Keratinocyte (primary cell): ENCODE data around the gene PRSS35. TPM values are rescaled to one million over a fixed set of nuclear protein-coding genes. Genes with fewer than 3 reads are reported as not detected.

ENCODE experiments used
- DNase-seq: peaks from one replicate; pipeline ENCODE4 v3.0.0-alpha.2; 2011; ENCODE audit warnings: low read depth, missing footprints, low spot score
- FAIRE-seq: peaks from 2 replicates; lab custom pipeline; 2011; peaks lifted over from hg19 to GRCh38; lab: Jason Lieb, UNC
- H2AFZ ChIP-seq: 2 replicates; pipeline ENCODE4 v1.6.0; 2012; ENCODE audit warnings: low read length, control low read depth, inconsistent platforms; ENCODE audit not compliant: control insufficient read depth
- H3K27ac ChIP-seq: 2 replicates; pipeline ENCODE4 v1.5.1; 2011; ENCODE audit warnings: low read length; ENCODE audit not compliant: control insufficient read depth, insufficient read depth
- H3K27me3 ChIP-seq: 3 replicates; pipeline ENCODE4 v1.6.0; 2011; ENCODE audit warnings: low read length; ENCODE audit not compliant: control insufficient read depth, insufficient read depth; ENCODE audit errors: extremely low read depth
- H3K36me3 ChIP-seq, 2 experiments: 2 replicates in 1 of 2; 3 replicates in 1 of 2; pipeline ENCODE4 v1.5.1; 2011; ENCODE audit warnings: low read length in 2 of 2, mild to moderate bottlenecking in 1 of 2; ENCODE audit not compliant: control insufficient read depth in 2 of 2, insufficient read depth in 2 of 2; ENCODE audit errors: extremely low read depth in 1 of 2
- H3K4me1 ChIP-seq: 3 replicates; pipeline ENCODE4 v1.5.1; 2011; ENCODE audit warnings: low read length; ENCODE audit not compliant: control insufficient read depth, insufficient read depth; ENCODE audit errors: extremely low read depth
- H3K4me2 ChIP-seq: 3 replicates; pipeline ENCODE4 v1.6.0; 2011; ENCODE audit warnings: low read depth, low read length; ENCODE audit not compliant: control insufficient read depth, insufficient read depth; ENCODE audit errors: extremely low read depth
- H3K4me3 ChIP-seq, 3 experiments: fragments of 200-600 bp in 1 of 3; sonication (generic) in 1 of 3; 2 replicates in 2 of 3; 3 replicates in 1 of 3; pipeline ENCODE4 v1.5.1; 2011 to 2016; ENCODE audit warnings: low read length in 3 of 3, mild to moderate bottlenecking in 3 of 3, control low read depth in 2 of 3, inconsistent platforms in 1 of 3, low read depth in 1 of 3, mixed read lengths in 1 of 3, mixed run types in 1 of 3, moderate library complexity in 1 of 3; ENCODE audit not compliant: control insufficient read depth in 2 of 3, insufficient read depth in 2 of 3; ENCODE audit errors: extremely low read depth in 1 of 3
- H3K79me2 ChIP-seq: 2 replicates; pipeline ENCODE4 v1.6.0; 2012; ENCODE audit warnings: low read length; ENCODE audit not compliant: control insufficient read depth, insufficient read depth
- H3K9ac ChIP-seq: 3 replicates; pipeline ENCODE4 v1.6.0; 2011; ENCODE audit warnings: low read length; ENCODE audit not compliant: control insufficient read depth, insufficient read depth; ENCODE audit errors: extremely low read depth
- H3K9me1 ChIP-seq: 3 replicates; pipeline ENCODE4 v1.6.0; 2011; ENCODE audit warnings: low read length; ENCODE audit not compliant: control insufficient read depth, insufficient read depth; ENCODE audit errors: extremely low read depth
- H3K9me3 ChIP-seq: 2 replicates; pipeline ENCODE4 v1.5.1; 2012; ENCODE audit warnings: low read depth, low read length; ENCODE audit not compliant: control insufficient read depth
- H4K20me1 ChIP-seq: 3 replicates; pipeline ENCODE4 v1.6.0; 2011; ENCODE audit warnings: low read length; ENCODE audit not compliant: control insufficient read depth, insufficient read depth; ENCODE audit errors: extremely low read depth
- CTCF ChIP-seq, 3 experiments: IDR thresholded peaks in 1 of 3; conservative IDR thresholded peaks in 1 of 3; optimal IDR thresholded peaks in 1 of 3; 2 replicates in 2 of 3; 3 replicates in 1 of 3; pipeline versions ENCODE3 to v1.5.1; 2011; ENCODE audit warnings: low read length in 3 of 3, mild to moderate bottlenecking in 3 of 3, moderate library complexity in 2 of 3, control low read depth in 1 of 3, inconsistent platforms in 1 of 3; ENCODE audit not compliant: insufficient read depth in 2 of 3; ENCODE audit errors: extremely low read depth in 1 of 3
- EZH2 ChIP-seq: IDR thresholded peaks from one replicate; pipeline ENCODE4 v1.6.1; 2012; ENCODE audit warnings: inconsistent platforms, mild to moderate bottlenecking, low read length, moderate library complexity
- dilution Hi-C: fragments of 300-500 bp; cut with MboI; formaldehyde crosslinking; loops from one replicate; pipeline ENCODE4 v1.7.0; 2020; ENCODE audit warnings: low sequenced_read_pairs; ENCODE audit not compliant: extremely low pct_ligation_motif_present
- polyA plus RNA-seq, 5 experiments: library from polyadenylated mRNA; depleted of rRNA in 3 of 5; stranded (reverse) in 3 of 5; stranded (forward) in 1 of 5; unstranded in 1 of 5; fragments of >200 nt; gene quantifications; 1 replicate in 1 of 5; 2 replicates in 3 of 5; 3 replicates in 1 of 5; pipeline versions ENCODE4 v1.2.1 to v1.2.3, GENCODE V29; 2011 to 2012; ENCODE audit warnings: missing spikeins in 2 of 5, low read depth in 1 of 5, low replicate concordance in 1 of 5

The PRSS35 gene
- polyA plus RNA-seq, 1 donor (not counting 4 experiments of a cell fraction or from before 2014, with no cell fraction given), result 0.04 TPM

GRCh38 chr6:83509441-83509840 lies 2.9 kb upstream of the PRSS35 start:
- no peak overlapping the region for H3K4me3 ChIP-seq

GRCh38 chr6:83510791-83511190 lies 1.5 kb upstream of the PRSS35 start:
- DNase-seq, result no peak
- Histone ChIP-seq H3K9ac (no peak overlapping the region), H3K27me3 (peaks cover 4% of the 10 kb centered on the region), H3K79me2 (no peaks in the 10 kb centered on the region), H4K20me1 (no peaks in the 10 kb centered on the region), H3K4me2 (no peak overlapping the region), H3K36me3 (no peaks in the 10 kb centered on the region), H3K4me3 (no peak overlapping the region), H3K4me1 (peaks cover 7% of the 10 kb centered on the region), H3K27ac (no peak overlapping the region), H3K9me1 (no peaks in the 10 kb centered on the region), H3K9me3 (no peaks in the 10 kb centered on the region), H2AFZ (no peak overlapping the region)
- TF ChIP-seq EZH2 (no peak), CTCF (optimal IDR thresholded peaks at IDR 0.05 in 1 of 3, IDR thresholded peaks at IDR 0.05 in 1 of 3, conservative IDR thresholded peaks at IDR 0.05 in 1 of 3; ENCODE audit: extremely low read depth in 1 of 3, insufficient read depth in 2 of 3, low read length in 3 of 3) (no peak)
- FAIRE-seq, result no peak
- dilution Hi-C loops, result loop anchor here (25.0 kb wide), 1 partner anchor 98 kb away; no protein-coding TSS in a partner anchor

More at GRCh38 chr6:83509441-83509840, 2.9 kb upstream of the PRSS35 start:
- no peak overlapping the region for H2AFZ ChIP-seq
- no peaks in the 10 kb centered on the region for H3K9me3 ChIP-seq
- H3K79me2 ChIP-seq, result no peaks in the 10 kb centered on the region
- dilution Hi-C loops, result loop anchor here (25.0 kb wide), 1 partner anchor 97 kb away; no protein-coding TSS in a partner anchor
- H3K27ac ChIP-seq, result no peak overlapping the region
- DNase-seq, result no peak
- H3K27me3 ChIP-seq, result peaks cover 4% of the 10 kb centered on the region
- TF ChIP-seq CTCF (optimal IDR thresholded peaks at IDR 0.05 in 1 of 3, IDR thresholded peaks at IDR 0.05 in 1 of 3, conservative IDR thresholded peaks at IDR 0.05 in 1 of 3; ENCODE audit: extremely low read depth in 1 of 3, insufficient read depth in 2 of 3, low read length in 3 of 3) (no peak), EZH2 (no peak)
- H3K9ac ChIP-seq, result no peak overlapping the region
- H3K36me3 ChIP-seq, result no peaks in the 10 kb centered on the region
- peaks cover 7% of the 10 kb centered on the region for H3K4me1 ChIP-seq
- H3K9me1 ChIP-seq, result no peaks in the 10 kb centered on the region
- H4K20me1 ChIP-seq, result no peaks in the 10 kb centered on the region
- H3K4me2 ChIP-seq, result no peak overlapping the region
- FAIRE-seq, result no peak
